ENCODE data around the gene SGCG. TPM values are rescaled to one million over a fixed set of nuclear protein-coding genes. Genes with fewer than 3 reads are reported as not detected.

SGCG gene
- polyA plus RNA-seq, 1 donor from 2014 or later, result not detected

GRCh38 chr13:23182142-23182541 is 1.4 kb downstream of the SGCG start:
- Histone ChIP-seq H3K4me3 (ENCODE audit: low read length) (no peak overlapping the region), H3K9me2 (ENCODE audit: insufficient read depth, low read length) (no peaks in the 10 kb centered on the region), H3K27me3 (ENCODE audit: insufficient read depth, low read depth, low read length) (no peaks in the 10 kb centered on the region), H3K9ac (ENCODE audit: low read length) (no peak overlapping the region), H3K4me2 (ENCODE audit: low read length) (no peak overlapping the region), H3K9me3 (ENCODE audit: low read length) (no peaks in the 10 kb centered on the region), H4K20me1 (ENCODE audit: insufficient read depth) (no peaks in the 10 kb centered on the region), H2AFZ (ENCODE audit: low read depth, low read length) (no peak overlapping the region), H3K27ac (ENCODE audit: low read length) (no peak overlapping the region), H3F3A (ENCODE audit: insufficient read depth, low read length, poor library complexity, severe bottlenecking) (no peaks in the 10 kb centered on the region), H3K79me2 (replicated peaks; ENCODE audit: insufficient read depth, low read length) (no peaks in the 10 kb centered on the region), H3K36me3 (ENCODE audit: insufficient read depth, low read length) (no peaks in the 10 kb centered on the region)
- TF ChIP-seq EZH2 (IDR thresholded peaks at IDR 0.05; ENCODE audit: borderline replicate concordance, insufficient read depth, low read length, poor library complexity, severe bottlenecking), result no peak
- TF ChIP-seq CTCF (IDR thresholded peaks at IDR 0.05; ENCODE audit: poor library complexity, severe bottlenecking), result no peak
- no peak for TF ChIP-seq RAD21 (conservative IDR thresholded peaks at IDR 0.05)
- TF ChIP-seq MXI1 (conservative IDR thresholded peaks at IDR 0.05; ENCODE audit: poor library complexity, severe bottlenecking), result no peak
- no peak for TF ChIP-seq EP300 (conservative IDR thresholded peaks at IDR 0.05; ENCODE audit: poor library complexity, severe bottlenecking)
- no peak for TF ChIP-seq REST (IDR thresholded peaks at IDR 0.05; ENCODE audit: borderline replicate concordance)
- no peak for TF ChIP-seq TAF1 (IDR thresholded peaks at IDR 0.05; ENCODE audit: low read depth)
- no peak for TF ChIP-seq SMC3 (conservative IDR thresholded peaks at IDR 0.05; ENCODE audit: poor library complexity)

GRCh38 chr13:23183292-23183691 is 2.5 kb downstream of the SGCG start:
- Histone ChIP-seq H3F3A (ENCODE audit: insufficient read depth, low read length, poor library complexity, severe bottlenecking) (no peaks in the 10 kb centered on the region), H3K27ac (ENCODE audit: low read length) (no peak overlapping the region), H3K79me2 (replicated peaks; ENCODE audit: insufficient read depth, low read length) (no peaks in the 10 kb centered on the region), H3K4me3 (ENCODE audit: low read length) (no peak overlapping the region), H2AFZ (ENCODE audit: low read depth, low read length) (no peak overlapping the region), H3K9me3 (ENCODE audit: low read length) (no peaks in the 10 kb centered on the region), H3K36me3 (ENCODE audit: insufficient read depth, low read length) (no peaks in the 10 kb centered on the region), H3K9ac (ENCODE audit: low read length) (no peak overlapping the region), H3K9me2 (ENCODE audit: insufficient read depth, low read length) (no peaks in the 10 kb centered on the region), H4K20me1 (ENCODE audit: insufficient read depth) (no peaks in the 10 kb centered on the region), H3K27me3 (ENCODE audit: insufficient read depth, low read depth, low read length) (no peaks in the 10 kb centered on the region), H3K4me2 (ENCODE audit: low read length) (no peak overlapping the region)
- TF ChIP-seq RAD21 (conservative IDR thresholded peaks at IDR 0.05) (no peak), REST (IDR thresholded peaks at IDR 0.05; ENCODE audit: borderline replicate concordance) (no peak), TAF1 (IDR thresholded peaks at IDR 0.05; ENCODE audit: low read depth) (no peak), CTCF (IDR thresholded peaks at IDR 0.05; ENCODE audit: poor library complexity, severe bottlenecking) (no peak)
